H9 (cell line): ENCODE measurements around the gene OSGIN1. TPM values are rescaled to one million over a fixed set of nuclear protein-coding genes. Genes with fewer than 3 reads are reported as not detected.
A peak's percentile ranks its signal among the peaks of the same experiment; 100 is the strongest.

Experiments
- DNase-seq: peaks from one replicate; pipeline ENCODE4 v3.0.0-alpha.2; 2017
- H2AFZ ChIP-seq: one replicate; pipeline ENCODE4 v1.6.1; 2013; ENCODE audit warnings: mild to moderate bottlenecking, low read length, control low read depth, moderate library complexity
- H2AK5ac ChIP-seq: 2 replicates; pipeline ENCODE4 v1.6.1; 2013; ENCODE audit warnings: low read length, control low read depth, mixed read lengths; ENCODE audit not compliant: insufficient read length
- H2BK120ac ChIP-seq: one replicate; pipeline ENCODE4 v1.6.1; 2013; ENCODE audit warnings: low read depth, mild to moderate bottlenecking, low read length, control low read depth, inconsistent platforms; ENCODE audit not compliant: poor library complexity, severe bottlenecking
- H2BK12ac ChIP-seq: 2 replicates; pipeline ENCODE4 v1.6.1; 2013; ENCODE audit warnings: low read length, control low read depth, mixed read lengths, low read depth; ENCODE audit not compliant: insufficient read length
- H2BK15ac ChIP-seq: 2 replicates; pipeline ENCODE4 v1.6.1; 2013; ENCODE audit warnings: low read depth, low read length, control low read depth
- H2BK20ac ChIP-seq: one replicate; pipeline ENCODE4 v1.6.1; 2013; ENCODE audit warnings: low read depth, mild to moderate bottlenecking, low read length, control low read depth, inconsistent platforms; ENCODE audit not compliant: poor library complexity, severe bottlenecking
- H2BK5ac ChIP-seq: 2 replicates; pipeline ENCODE4 v1.6.1; 2013; ENCODE audit warnings: low read length, control low read depth, mixed read lengths; ENCODE audit not compliant: insufficient read length
- H3K14ac ChIP-seq: 2 replicates; pipeline ENCODE4 v1.6.1; 2013; ENCODE audit warnings: low read length, control low read depth; ENCODE audit not compliant: insufficient read depth
- H3K18ac ChIP-seq: 2 replicates; pipeline ENCODE4 v1.6.1; 2013; ENCODE audit warnings: low read depth, mild to moderate bottlenecking, mixed read lengths, low read length, control low read depth; ENCODE audit not compliant: insufficient read length
- H3K23ac ChIP-seq: 2 replicates; pipeline ENCODE4 v1.6.1; 2013; ENCODE audit warnings: low read length, control low read depth, mixed read lengths, low read depth; ENCODE audit not compliant: insufficient read length
- H3K23me2 ChIP-seq: 2 replicates; pipeline ENCODE4 v1.6.1; 2013; ENCODE audit warnings: low read depth, mild to moderate bottlenecking, mixed read lengths, low read length, control low read depth; ENCODE audit not compliant: insufficient read length, poor library complexity, severe bottlenecking
- H3K27ac ChIP-seq: 2 replicates; pipeline ENCODE4 v1.5.1; 2013; ENCODE audit warnings: low read length, control low read depth, mixed read lengths, low read depth; ENCODE audit not compliant: insufficient read length
- H3K27me3 ChIP-seq: 2 replicates; pipeline ENCODE4 v1.6.1; 2013; ENCODE audit warnings: low read length, control low read depth, inconsistent platforms; ENCODE audit not compliant: insufficient read depth
- H3K4ac ChIP-seq: 2 replicates; pipeline ENCODE4 v1.6.1; 2013; ENCODE audit warnings: low read depth, mild to moderate bottlenecking, control low read depth, inconsistent platforms, low read length, moderate library complexity
- H3K4me1 ChIP-seq: 2 replicates; pipeline ENCODE4 v1.6.1; 2013; ENCODE audit warnings: low read length, control low read depth, inconsistent platforms; ENCODE audit not compliant: insufficient read depth
- H3K4me2 ChIP-seq: 2 replicates; pipeline ENCODE4 v1.6.1; 2013; ENCODE audit warnings: low read length, control low read depth, mixed read lengths; ENCODE audit not compliant: insufficient read length, insufficient read depth
- H3K56ac ChIP-seq: 2 replicates; pipeline ENCODE4 v1.6.1; 2013; ENCODE audit warnings: low read depth, mild to moderate bottlenecking, mixed read lengths, low read length, control low read depth; ENCODE audit not compliant: insufficient read length
- H3K79me1 ChIP-seq: 2 replicates; pipeline ENCODE4 v1.6.1; 2013; ENCODE audit warnings: low read depth, mild to moderate bottlenecking, moderate library complexity, low read length, control low read depth, inconsistent platforms; ENCODE audit not compliant: insufficient read depth, poor library complexity, severe bottlenecking
- H3K79me2 ChIP-seq: 2 replicates; pipeline ENCODE4 v1.6.1; 2013; ENCODE audit warnings: low read length, control low read depth, inconsistent platforms; ENCODE audit not compliant: insufficient read depth
- H3K9ac ChIP-seq: 2 replicates; pipeline ENCODE4 v1.6.1; 2013; ENCODE audit warnings: low read length, control low read depth, mixed read lengths; ENCODE audit not compliant: insufficient read length; ENCODE audit errors: extremely low read depth
- H3K9me3 ChIP-seq: one replicate; pipeline ENCODE4 v1.6.1; 2013; ENCODE audit warnings: low read depth, low read length, inconsistent platforms; ENCODE audit not compliant: control insufficient read depth
- H3T11ph ChIP-seq: one replicate; pipeline ENCODE4 v1.6.1; 2013; ENCODE audit warnings: mild to moderate bottlenecking, low read length, control low read depth, inconsistent platforms
- H4K20me1 ChIP-seq: one replicate; pipeline ENCODE4 v1.6.1; 2013; ENCODE audit not compliant: control insufficient read depth, insufficient read length, insufficient read depth
- H4K5ac ChIP-seq: 2 replicates; pipeline ENCODE4 v1.6.1; 2013; ENCODE audit warnings: low read depth, mild to moderate bottlenecking, mixed read lengths, low read length, control low read depth; ENCODE audit not compliant: insufficient read length
- H4K8ac ChIP-seq: replicated peaks from 2 replicates; pipeline ENCODE4 v1.6.1; 2013; ENCODE audit warnings: low read length, control low read depth, mixed read lengths, low read depth; ENCODE audit not compliant: insufficient read length
- H4K91ac ChIP-seq: 2 replicates; pipeline ENCODE4 v1.6.1; 2013; ENCODE audit warnings: low read depth, mild to moderate bottlenecking, moderate library complexity, mixed read lengths, low read length, control low read depth; ENCODE audit not compliant: insufficient read length
- H3K27ac Mint-ChIP-seq, 3 experiments: 2 replicates in 2 of 3; 3 replicates in 1 of 3; pipeline ENCODE4 v1.8.0; 2020 to 2021; ENCODE audit warnings: mixed read lengths in 3 of 3, mild to moderate bottlenecking in 1 of 3, moderate library complexity in 1 of 3
- H3K27me3 Mint-ChIP-seq: 2 replicates; pipeline ENCODE4 v1.8.0; 2021; ENCODE audit warnings: low read depth, mild to moderate bottlenecking, moderate library complexity, mixed read lengths
- H3K36me3 Mint-ChIP-seq, 3 experiments: 2 replicates in 2 of 3; 3 replicates in 1 of 3; pipeline ENCODE4 v1.8.0; 2020 to 2021; ENCODE audit warnings: low read depth in 3 of 3, mixed read lengths in 3 of 3; ENCODE audit not compliant: insufficient read depth in 1 of 3
- H3K4me1 Mint-ChIP-seq, 2 experiments: 2 replicates each; pipeline ENCODE4 v1.8.0; 2020; ENCODE audit warnings: mixed read lengths in 2 of 2
- H3K4me3 Mint-ChIP-seq, 2 experiments: 2 replicates in 1 of 2; 3 replicates in 1 of 2; pipeline ENCODE4 v1.8.0; 2020 to 2021; ENCODE audit warnings: mild to moderate bottlenecking in 2 of 2, mixed read lengths in 2 of 2, moderate library complexity in 1 of 2
- H3K9me3 Mint-ChIP-seq, 2 experiments: 2 replicates in 1 of 2; 3 replicates in 1 of 2; pipeline ENCODE4 v1.8.0; 2020; ENCODE audit warnings: mild to moderate bottlenecking in 2 of 2, mixed read lengths in 2 of 2, moderate library complexity in 1 of 2
- WGBS: extraction: QIAGEN DNeasy Blood & Tissue Kit; methylation state at CpG from one replicate; pipeline ENCODE4 v1.1.7; 2013; ENCODE audit warnings: missing lambda C conversion rate, low lambda C conversion rate, mixed read lengths; ENCODE audit not compliant: insufficient read length; ENCODE audit errors: extremely low coverage; 5-methylcytosine and 5-hydroxymethylcytosine counted together
- total RNA-seq: library from RNA; stranded (reverse); gene quantifications from 2 replicates; pipeline ENCODE4 v1.2.1, GENCODE V29; 2021
- TF ChIP-seq, protein P1 (sequence below): fragments of 200-600 bp; sonication (generic); conservative IDR thresholded peaks from 3 replicates; pipeline ENCODE4 v1.8.0; 2021; ENCODE audit warnings: antibody characterized with exemption, mild to moderate bottlenecking

OSGIN1 gene
- total RNA-seq, 1 experiment from 2014 or later = 0.63 TPM

- Histone ChIP-seq H3K18ac (no peak overlapping the region), H2BK12ac (no peak overlapping the region), H3K56ac (no peak overlapping the region), H4K20me1 (no peaks in the 10 kb centered on the region), H3T11ph (no peak overlapping the region), H3K4me2 (no peak overlapping the region), H2BK120ac (no peak overlapping the region), H4K91ac (no peak overlapping the region), H3K4ac (no peak overlapping the region), H3K79me1 (no peaks in the 10 kb centered on the region), H3K9ac (no peak overlapping the region), H4K8ac (no peak overlapping the region), H4K5ac (no peak overlapping the region), H2BK5ac (no peak overlapping the region), H3K27ac (no peak overlapping the region), H3K27me3 (no peaks in the 10 kb centered on the region), H2AK5ac (no peak overlapping the region), H3K23me2 (no peaks in the 10 kb centered on the region), H3K9me3 (no peaks in the 10 kb centered on the region), H3K23ac (no peak overlapping the region), H2AFZ (no peak overlapping the region), H2BK20ac (no peak overlapping the region), H2BK15ac (no peak overlapping the region), H3K79me2 (no peaks in the 10 kb centered on the region), H3K14ac (no peak overlapping the region), H3K4me1 (no peaks in the 10 kb centered on the region)
- TF ChIP-seq, protein P1, sequence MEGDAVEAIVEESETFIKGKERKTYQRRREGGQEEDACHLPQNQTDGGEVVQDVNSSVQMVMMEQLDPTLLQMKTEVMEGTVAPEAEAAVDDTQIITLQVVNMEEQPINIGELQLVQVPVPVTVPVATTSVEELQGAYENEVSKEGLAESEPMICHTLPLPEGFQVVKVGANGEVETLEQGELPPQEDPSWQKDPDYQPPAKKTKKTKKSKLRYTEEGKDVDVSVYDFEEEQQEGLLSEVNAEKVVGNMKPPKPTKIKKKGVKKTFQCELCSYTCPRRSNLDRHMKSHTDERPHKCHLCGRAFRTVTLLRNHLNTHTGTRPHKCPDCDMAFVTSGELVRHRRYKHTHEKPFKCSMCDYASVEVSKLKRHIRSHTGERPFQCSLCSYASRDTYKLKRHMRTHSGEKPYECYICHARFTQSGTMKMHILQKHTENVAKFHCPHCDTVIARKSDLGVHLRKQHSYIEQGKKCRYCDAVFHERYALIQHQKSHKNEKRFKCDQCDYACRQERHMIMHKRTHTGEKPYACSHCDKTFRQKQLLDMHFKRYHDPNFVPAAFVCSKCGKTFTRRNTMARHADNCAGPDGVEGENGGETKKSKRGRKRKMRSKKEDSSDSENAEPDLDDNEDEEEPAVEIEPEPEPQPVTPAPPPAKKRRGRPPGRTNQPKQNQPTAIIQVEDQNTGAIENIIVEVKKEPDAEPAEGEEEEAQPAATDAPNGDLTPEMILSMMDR = no peak
- H3K36me3 Mint-ChIP-seq = no peaks in the 10 kb centered on the region
- H3K4me1 Mint-ChIP-seq = 0 out of 4 replicates have a peak, but pooled peaks cover 0 to 5% of the 10 kb centered on the region in 2 experiments
- no peak for DNase-seq
- H3K27me3 Mint-ChIP-seq = no peaks in the 10 kb centered on the region; the same call in none of the 2 replicates
- no CpG with 5 or more reads among the region's 24 CpGs for WGBS
- H3K27ac Mint-ChIP-seq = peak overlapping the region in 1 of 3 experiments; percentile 21; a peak in 1 of 7 replicates
- no peak overlapping the region for H3K4me3 Mint-ChIP-seq
- H3K9me3 Mint-ChIP-seq = no peaks in the 10 kb centered on the region; a peak in 2 of 5 replicates
Observed at GRCh38 chr16:83946154-83946780, 6.8 kb upstream of the OSGIN1 start.
